ENCODE measurements around the gene PTTG1. TPM values are rescaled to one million over a fixed set of nuclear protein-coding genes. Genes with fewer than 3 reads are reported as not detected.

The PTTG1 gene
- total RNA-seq, 2 donors from 2014 or later = 37.0 to 104 TPM

DNA sequence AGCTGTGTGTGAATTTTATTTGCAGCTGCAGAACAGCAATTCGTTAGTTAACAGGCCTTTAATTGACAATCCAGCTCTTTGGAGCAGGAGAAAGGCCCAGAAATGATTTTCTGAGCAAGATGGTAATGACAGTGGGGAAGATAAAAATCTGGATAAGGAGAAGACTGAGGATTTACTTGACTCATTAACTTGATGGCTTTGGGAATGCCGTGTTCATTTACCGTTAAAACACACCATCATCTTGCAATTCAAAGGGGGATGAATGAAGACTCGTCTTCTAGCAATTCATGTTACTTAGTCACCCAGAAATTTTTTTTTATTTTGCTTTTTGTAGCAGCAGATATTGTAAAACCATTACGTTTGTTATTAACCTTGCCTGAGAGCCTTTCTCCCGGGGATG lies 52.0 kb downstream of the PTTG1 start:
- Histone ChIP-seq H3K27me3 (no peaks in the 10 kb centered on the region), H3K27ac (no peak overlapping the region), H3K36me3 (no peaks in the 10 kb centered on the region), H3K9ac (ENCODE audit: low read depth in 2 of 2, low read length in 2 of 2) (no peak overlapping the region), H3K9me3 (no peaks in the 10 kb centered on the region), H3K4me1 (peaks cover 5% of the 10 kb centered on the region), H3K4me3 (no peak overlapping the region)
- no peak for DNase-seq
- intact Hi-C loops (cut with DNase I) = no loop called here
- TF ChIP-seq, protein P1, sequence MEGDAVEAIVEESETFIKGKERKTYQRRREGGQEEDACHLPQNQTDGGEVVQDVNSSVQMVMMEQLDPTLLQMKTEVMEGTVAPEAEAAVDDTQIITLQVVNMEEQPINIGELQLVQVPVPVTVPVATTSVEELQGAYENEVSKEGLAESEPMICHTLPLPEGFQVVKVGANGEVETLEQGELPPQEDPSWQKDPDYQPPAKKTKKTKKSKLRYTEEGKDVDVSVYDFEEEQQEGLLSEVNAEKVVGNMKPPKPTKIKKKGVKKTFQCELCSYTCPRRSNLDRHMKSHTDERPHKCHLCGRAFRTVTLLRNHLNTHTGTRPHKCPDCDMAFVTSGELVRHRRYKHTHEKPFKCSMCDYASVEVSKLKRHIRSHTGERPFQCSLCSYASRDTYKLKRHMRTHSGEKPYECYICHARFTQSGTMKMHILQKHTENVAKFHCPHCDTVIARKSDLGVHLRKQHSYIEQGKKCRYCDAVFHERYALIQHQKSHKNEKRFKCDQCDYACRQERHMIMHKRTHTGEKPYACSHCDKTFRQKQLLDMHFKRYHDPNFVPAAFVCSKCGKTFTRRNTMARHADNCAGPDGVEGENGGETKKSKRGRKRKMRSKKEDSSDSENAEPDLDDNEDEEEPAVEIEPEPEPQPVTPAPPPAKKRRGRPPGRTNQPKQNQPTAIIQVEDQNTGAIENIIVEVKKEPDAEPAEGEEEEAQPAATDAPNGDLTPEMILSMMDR (IDR thresholded peaks at IDR 0.05) = no peak

DNA sequence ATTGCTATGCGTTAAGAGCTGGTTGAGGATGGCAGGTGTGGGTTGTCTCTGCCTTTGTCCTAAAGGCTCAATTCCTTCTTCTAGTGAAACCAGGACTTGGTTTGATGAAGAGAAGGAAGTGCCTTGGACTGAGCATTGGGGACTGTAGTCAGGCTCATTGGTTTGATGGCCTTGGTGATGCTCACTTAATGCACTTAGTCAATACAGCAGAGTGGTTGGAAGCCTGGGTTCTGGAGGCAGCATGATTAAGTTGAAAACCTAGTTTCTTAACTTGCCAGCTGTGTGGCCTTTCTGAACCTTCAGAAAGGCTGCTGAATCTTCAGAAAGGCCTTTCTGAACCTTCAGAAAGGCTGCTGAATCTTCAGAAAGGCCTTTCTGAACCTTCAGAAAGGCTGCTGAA lies 52.4 kb downstream of the PTTG1 start:
- Histone ChIP-seq H3K9ac (ENCODE audit: low read depth in 2 of 2, low read length in 2 of 2) (no peak overlapping the region), H3K36me3 (no peaks in the 10 kb centered on the region), H3K4me3 (no peak overlapping the region), H3K9me3 (no peaks in the 10 kb centered on the region), H3K27me3 (no peaks in the 10 kb centered on the region), H3K27ac (no peak overlapping the region), H3K4me1 (peaks cover 5% of the 10 kb centered on the region)
- TF ChIP-seq, protein P1 (IDR thresholded peaks at IDR 0.05) = no peak
- no peak for DNase-seq
- intact Hi-C loops (cut with DNase I) = no loop called here

DNA sequence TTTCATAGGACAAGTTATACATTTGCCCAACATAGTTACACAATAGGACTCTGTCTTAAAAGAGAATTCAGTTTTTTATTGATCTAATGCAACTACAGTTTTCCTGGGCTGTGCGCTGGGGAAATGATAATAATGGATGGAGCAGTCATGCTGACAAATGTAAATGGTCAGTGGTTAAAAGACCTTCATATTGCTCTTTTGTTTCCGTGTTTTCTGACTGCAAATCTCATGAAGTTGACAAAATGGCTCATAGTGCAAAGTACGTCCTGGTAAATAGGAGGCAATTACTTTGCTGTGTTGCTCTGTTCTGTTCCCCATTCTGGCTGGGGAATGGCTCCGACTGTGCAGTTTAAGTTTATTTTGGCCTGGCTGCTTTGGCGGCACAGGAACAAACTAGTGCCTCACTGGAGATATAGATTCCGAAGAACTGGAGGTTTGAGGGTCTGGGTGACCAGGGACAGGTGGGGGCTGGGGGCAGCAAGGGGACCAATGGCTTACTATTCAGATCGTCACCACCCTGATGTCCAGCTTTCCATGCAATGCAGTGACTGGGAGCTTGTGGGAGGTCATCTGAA lies 54.3 kb downstream of the PTTG1 start:
- no peak overlapping the region for H3K4me3 ChIP-seq
- H3K27me3 ChIP-seq = no peaks in the 10 kb centered on the region
- no peak overlapping the region for H3K9ac ChIP-seq (ENCODE audit: low read depth in 2 of 2, low read length in 2 of 2)
- peak; percentile 48 for DNase-seq
- peak overlapping the region; percentile 50 for H3K27ac ChIP-seq
- TF ChIP-seq, protein P1 (IDR thresholded peaks at IDR 0.05) = no peak
- H3K9me3 ChIP-seq = no peaks in the 10 kb centered on the region
- intact Hi-C loops (cut with DNase I) = no loop called here
- H3K36me3 ChIP-seq = no peaks in the 10 kb centered on the region
- peaks cover 5% of the 10 kb centered on the region for H3K4me1 ChIP-seq

DNA sequence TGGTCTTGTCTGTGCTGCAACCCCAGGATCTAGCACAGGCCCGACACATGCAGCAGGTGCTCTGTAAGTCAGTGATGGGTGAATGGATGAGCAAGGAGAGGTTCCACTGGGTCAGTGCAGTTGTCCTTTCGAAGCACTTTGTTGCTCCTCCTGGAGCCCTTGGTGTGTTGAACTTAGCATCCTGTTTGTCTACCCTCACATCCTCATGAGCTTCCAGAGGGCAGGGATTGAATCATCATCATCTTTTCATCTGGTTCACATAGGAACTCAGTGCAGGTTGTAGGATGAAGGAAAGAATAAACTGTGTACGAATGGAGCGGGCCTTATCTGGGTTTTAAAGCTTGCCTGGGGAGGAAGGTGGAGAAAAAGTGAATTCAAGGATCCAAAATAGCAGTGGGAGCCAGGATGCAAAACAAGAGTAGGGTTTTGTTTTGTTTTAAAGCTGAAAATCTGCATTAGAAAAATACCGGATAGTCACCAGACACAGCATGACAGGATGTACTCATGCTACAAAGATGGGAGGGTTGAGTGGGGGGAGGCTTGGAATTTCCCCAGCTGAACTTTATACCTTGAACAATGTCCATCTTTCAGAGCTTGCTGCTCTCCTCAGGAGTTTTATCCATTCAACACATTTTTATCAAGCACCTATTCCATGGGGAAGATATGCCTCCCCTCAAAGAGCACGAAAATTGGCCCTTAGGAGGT lies 55.8 kb downstream of the PTTG1 start:
- intact Hi-C loops (cut with DNase I) = no loop called here
- H3K9ac ChIP-seq (ENCODE audit: low read depth in 2 of 2, low read length in 2 of 2) = no peak overlapping the region
- H3K9me3 ChIP-seq = no peaks in the 10 kb centered on the region
- H3K4me1 ChIP-seq = no peaks in the 10 kb centered on the region
- H3K27ac ChIP-seq = no peak overlapping the region
- H3K4me3 ChIP-seq = no peak overlapping the region
- no peaks in the 10 kb centered on the region for H3K36me3 ChIP-seq
- TF ChIP-seq, protein P1 (IDR thresholded peaks at IDR 0.05) = no peak
- no peaks in the 10 kb centered on the region for H3K27me3 ChIP-seq
- DNase-seq = no peak

DNA sequence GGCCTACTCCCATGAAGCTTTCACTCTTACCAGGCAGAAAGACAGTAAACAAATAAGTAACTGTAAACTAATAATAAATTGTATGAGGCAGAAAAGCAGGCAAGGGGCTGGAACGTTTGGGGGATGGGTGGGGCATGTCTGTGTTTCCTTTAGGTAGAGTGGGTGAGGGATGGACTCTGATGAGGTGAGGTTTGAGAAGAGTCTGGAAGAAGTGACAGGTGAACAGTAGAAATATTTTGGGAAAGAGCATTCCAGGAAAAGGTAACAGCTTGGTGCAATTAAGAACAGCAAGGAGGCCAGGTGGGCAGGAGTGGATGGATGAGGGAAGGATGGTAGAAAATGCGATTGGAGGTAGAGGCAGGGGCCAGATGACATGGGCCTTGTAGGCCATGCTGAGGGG lies 56.5 kb downstream of the PTTG1 start:
- no peak for DNase-seq
- intact Hi-C loops (cut with DNase I) = no loop called here
- Histone ChIP-seq H3K4me1 (no peaks in the 10 kb centered on the region), H3K4me3 (no peak overlapping the region), H3K36me3 (no peaks in the 10 kb centered on the region), H3K9ac (ENCODE audit: low read depth in 2 of 2, low read length in 2 of 2) (no peak overlapping the region), H3K27me3 (no peaks in the 10 kb centered on the region), H3K9me3 (no peaks in the 10 kb centered on the region), H3K27ac (no peak overlapping the region)
- TF ChIP-seq, protein P1 (IDR thresholded peaks at IDR 0.05) = no peak

Small RNAs within 50 kb of the gene (microRNA-seq; reads per million reads assigned to microRNA genes)
- not detected for gene MIR3142

Other genes starting within 250 kb of the PTTG1 start
- not detected for gene FABP6, start 192.3 kb upstream of the PTTG1 start, total RNA-seq
- gene CCNJL, start 109.3 kb upstream of the PTTG1 start, total RNA-seq = 10 to 100 TPM; 14.6 to 21.6 TPM
- gene C1QTNF2, start 51.2 kb upstream of the PTTG1 start, total RNA-seq = 1 to 10 TPM in 1 of 2 donors, under 1 TPM in 1; 0.64 to 1.0 TPM
- gene FAM200C, start 21.8 kb upstream of the PTTG1 start, total RNA-seq = 1 to 10 TPM; 1.8 to 2.3 TPM
- 10 to 100 TPM; 31.5 to 48.8 TPM for gene SLU7, start 2.8 kb upstream of the PTTG1 start, total RNA-seq

Measured in colonic mucosa (tissue), 4 donors.